NCI-H2107 treated with DMSO at 0.1 percent for 48 hours (cell line): ENCODE results near the gene PDE1A.

Source experiments
- DNase-seq: peaks from one replicate; lab custom pipeline; 2025; ENCODE audit not compliant: unreplicated experiment; lab: John Stamatoyannopoulos, UW

The PDE1A gene

GRCh38 chr2:182426918-182427240, at the start of gene PDE1A:
Gene PDE1A (minus strand): TSS chr2:182427036.
- no peak for DNase-seq

- no peak for DNase-seq
These were observed 46.8 kb upstream of the PDE1A start for GRCh38 chr2:182473635-182474034.

GRCh38 chr2:182463760-182464159, 36.9 kb upstream of the PDE1A start:
- DNase-seq: no peak

- no peak for DNase-seq
These were observed 29.9 kb upstream of the PDE1A start for GRCh38 chr2:182456784-182457183.

GRCh38 chr2:182452456-182452990, 25.7 kb upstream of the PDE1A start:
- no peak for DNase-seq

- no peak for DNase-seq
These were observed 21.5 kb upstream of the PDE1A start for GRCh38 chr2:182448371-182448770.

GRCh38 chr2:182447863-182448262, 21.0 kb upstream of the PDE1A start:
- DNase-seq: no peak

- DNase-seq: no peak
These were observed 20.3 kb upstream of the PDE1A start for GRCh38 chr2:182447163-182447562.

- no peak for DNase-seq
These were observed 19.3 kb upstream of the PDE1A start for GRCh38 chr2:182446087-182446486.

GRCh38 chr2:182445391-182445965, 18.6 kb upstream of the PDE1A start:
- DNase-seq: no peak

GRCh38 chr2:182444806-182445205, 18.0 kb upstream of the PDE1A start:
- no peak for DNase-seq

GRCh38 chr2:182444170-182444569, 17.3 kb upstream of the PDE1A start:
- DNase-seq: no peak

- no peak for DNase-seq
These were observed 9.4 kb upstream of the PDE1A start for GRCh38 chr2:182436252-182436651.

- no peak for DNase-seq
These were observed 8.9 kb upstream of the PDE1A start for GRCh38 chr2:182435754-182436153.

- no peak for DNase-seq
These were observed 5.2 kb upstream of the PDE1A start for GRCh38 chr2:182432051-182432450.

- no peak for DNase-seq
These were observed 1.6 kb upstream of the PDE1A start for GRCh38 chr2:182428476-182428875.

- no peak for DNase-seq
These were observed 536 bp downstream of the PDE1A start for GRCh38 chr2:182426082-182426917.

- DNase-seq: no peak
These were observed 4.0 kb downstream of the PDE1A start for GRCh38 chr2:182422864-182423263.

GRCh38 chr2:182420669-182421068, 6.2 kb downstream of the PDE1A start:
- DNase-seq: no peak

GRCh38 chr2:182416861-182417260, 10.0 kb downstream of the PDE1A start:
- no peak for DNase-seq

GRCh38 chr2:182416191-182416590, 10.6 kb downstream of the PDE1A start:
- no peak for DNase-seq

- no peak for DNase-seq
These were observed 11.1 kb downstream of the PDE1A start for GRCh38 chr2:182415771-182416170.

GRCh38 chr2:182412858-182413257, 14.0 kb downstream of the PDE1A start:
- no peak for DNase-seq
